Ishikawa (cell line): ENCODE measurements around the gene TOP2A.

ENCODE experiments used
- CEBPB ChIP-seq: IDR thresholded peaks from 2 replicates; pipeline ENCODE4 v1.6.1; 2012
- CREB1 ChIP-seq: IDR thresholded peaks from 2 replicates; pipeline ENCODE4 v1.6.1; 2012; ENCODE audit warnings: low read depth
- EGR1 ChIP-seq: IDR thresholded peaks from 2 replicates; pipeline ENCODE4 v1.6.1; 2012
- EP300 ChIP-seq: IDR thresholded peaks from 2 replicates; pipeline ENCODE4 v1.6.1; 2012; ENCODE audit warnings: borderline replicate concordance
- FOXM1 ChIP-seq: IDR thresholded peaks from 2 replicates; pipeline ENCODE4 v1.6.1; 2012; ENCODE audit warnings: low read depth, borderline replicate concordance
- NFIC ChIP-seq: IDR thresholded peaks from 2 replicates; pipeline ENCODE4 v1.6.1; 2012
- RAD21 ChIP-seq: IDR thresholded peaks from 2 replicates; pipeline ENCODE4 v1.6.1; 2012; ENCODE audit warnings: low read depth
- TAF1 ChIP-seq: IDR thresholded peaks from 2 replicates; pipeline ENCODE4 v1.6.1; 2012; ENCODE audit warnings: low read depth, mild to moderate bottlenecking
- TEAD4 ChIP-seq: IDR thresholded peaks from 2 replicates; pipeline ENCODE4 v1.6.1; 2012
- YY1 ChIP-seq: IDR thresholded peaks from 2 replicates; pipeline ENCODE4 v1.6.1; 2012; ENCODE audit warnings: low read depth
- TF ChIP-seq, protein P1 (sequence below): IDR thresholded peaks from 2 replicates; pipeline ENCODE4 v1.6.1; 2012
- TF ChIP-seq, protein P2 (sequence below): IDR thresholded peaks from 2 replicates; pipeline ENCODE4 v1.6.1; 2012; ENCODE audit warnings: low read depth, mild to moderate bottlenecking
- TF ChIP-seq, protein P3 (sequence below): IDR thresholded peaks from 2 replicates; pipeline ENCODE4 v1.6.1; 2012

DNA sequence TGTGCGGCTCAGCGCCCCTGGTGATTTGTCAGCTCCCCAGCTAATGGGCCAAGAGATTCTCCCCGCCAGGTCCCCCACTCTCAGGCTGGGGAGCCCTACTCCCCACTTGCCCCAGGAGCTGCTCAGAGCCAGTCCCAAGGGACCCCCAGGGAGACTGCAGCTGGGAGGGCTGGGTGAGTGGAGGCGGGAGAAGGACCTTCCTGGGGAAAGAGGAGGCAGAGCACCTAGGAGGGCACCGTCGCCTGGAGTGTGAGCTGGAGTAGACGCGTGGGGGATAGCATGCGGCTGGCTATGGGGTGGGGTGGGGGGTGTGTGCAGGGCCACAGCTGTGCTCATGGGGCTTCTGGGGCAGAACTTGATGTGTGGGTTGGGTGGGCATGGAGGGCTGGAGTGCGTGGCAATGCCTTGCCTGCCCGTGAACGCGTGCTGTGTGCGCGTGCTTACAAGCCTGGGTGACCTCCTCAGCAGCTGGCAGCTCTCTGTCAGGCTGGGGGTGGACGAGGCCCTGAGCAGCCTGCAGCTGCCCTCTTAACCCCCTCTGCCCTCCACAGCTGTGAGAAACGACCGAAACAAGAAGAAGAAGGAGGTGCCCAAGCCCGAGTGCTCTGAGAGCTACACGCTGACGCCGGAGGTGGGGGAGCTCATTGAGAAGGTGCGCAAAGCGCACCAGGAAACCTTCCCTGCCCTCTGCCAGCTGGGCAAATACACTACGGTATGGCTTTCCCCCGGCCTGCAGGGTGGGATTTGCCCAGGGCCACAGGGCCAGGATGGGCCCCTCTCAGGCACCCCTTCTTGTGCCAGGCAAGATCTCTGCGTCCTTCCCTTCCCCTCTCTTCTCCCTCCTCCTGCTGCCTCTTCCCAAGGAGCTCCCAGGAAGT lies 66.1 kb downstream of the TOP2A start:
- TF ChIP-seq CEBPB (no peak), CREB1 (no peak), RAD21 (no peak), EP300 (no peak), EGR1 (no peak), NFIC (no peak), TEAD4 (no peak), YY1 (no peak), TAF1 (no peak), FOXM1 (no peak)
- TF ChIP-seq, protein P1, sequence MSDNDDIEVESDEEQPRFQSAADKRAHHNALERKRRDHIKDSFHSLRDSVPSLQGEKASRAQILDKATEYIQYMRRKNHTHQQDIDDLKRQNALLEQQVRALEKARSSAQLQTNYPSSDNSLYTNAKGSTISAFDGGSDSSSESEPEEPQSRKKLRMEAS, result no peak
- TF ChIP-seq, protein P2, sequence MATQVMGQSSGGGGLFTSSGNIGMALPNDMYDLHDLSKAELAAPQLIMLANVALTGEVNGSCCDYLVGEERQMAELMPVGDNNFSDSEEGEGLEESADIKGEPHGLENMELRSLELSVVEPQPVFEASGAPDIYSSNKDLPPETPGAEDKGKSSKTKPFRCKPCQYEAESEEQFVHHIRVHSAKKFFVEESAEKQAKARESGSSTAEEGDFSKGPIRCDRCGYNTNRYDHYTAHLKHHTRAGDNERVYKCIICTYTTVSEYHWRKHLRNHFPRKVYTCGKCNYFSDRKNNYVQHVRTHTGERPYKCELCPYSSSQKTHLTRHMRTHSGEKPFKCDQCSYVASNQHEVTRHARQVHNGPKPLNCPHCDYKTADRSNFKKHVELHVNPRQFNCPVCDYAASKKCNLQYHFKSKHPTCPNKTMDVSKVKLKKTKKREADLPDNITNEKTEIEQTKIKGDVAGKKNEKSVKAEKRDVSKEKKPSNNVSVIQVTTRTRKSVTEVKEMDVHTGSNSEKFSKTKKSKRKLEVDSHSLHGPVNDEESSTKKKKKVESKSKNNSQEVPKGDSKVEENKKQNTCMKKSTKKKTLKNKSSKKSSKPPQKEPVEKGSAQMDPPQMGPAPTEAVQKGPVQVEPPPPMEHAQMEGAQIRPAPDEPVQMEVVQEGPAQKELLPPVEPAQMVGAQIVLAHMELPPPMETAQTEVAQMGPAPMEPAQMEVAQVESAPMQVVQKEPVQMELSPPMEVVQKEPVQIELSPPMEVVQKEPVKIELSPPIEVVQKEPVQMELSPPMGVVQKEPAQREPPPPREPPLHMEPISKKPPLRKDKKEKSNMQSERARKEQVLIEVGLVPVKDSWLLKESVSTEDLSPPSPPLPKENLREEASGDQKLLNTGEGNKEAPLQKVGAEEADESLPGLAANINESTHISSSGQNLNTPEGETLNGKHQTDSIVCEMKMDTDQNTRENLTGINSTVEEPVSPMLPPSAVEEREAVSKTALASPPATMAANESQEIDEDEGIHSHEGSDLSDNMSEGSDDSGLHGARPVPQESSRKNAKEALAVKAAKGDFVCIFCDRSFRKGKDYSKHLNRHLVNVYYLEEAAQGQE, result no peak
- TF ChIP-seq, protein P3, sequence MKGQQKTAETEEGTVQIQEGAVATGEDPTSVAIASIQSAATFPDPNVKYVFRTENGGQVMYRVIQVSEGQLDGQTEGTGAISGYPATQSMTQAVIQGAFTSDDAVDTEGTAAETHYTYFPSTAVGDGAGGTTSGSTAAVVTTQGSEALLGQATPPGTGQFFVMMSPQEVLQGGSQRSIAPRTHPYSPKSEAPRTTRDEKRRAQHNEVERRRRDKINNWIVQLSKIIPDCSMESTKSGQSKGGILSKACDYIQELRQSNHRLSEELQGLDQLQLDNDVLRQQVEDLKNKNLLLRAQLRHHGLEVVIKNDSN, result no peak
